ENCODE measurements around the gene GNAT3.

The GNAT3 gene

DNA sequence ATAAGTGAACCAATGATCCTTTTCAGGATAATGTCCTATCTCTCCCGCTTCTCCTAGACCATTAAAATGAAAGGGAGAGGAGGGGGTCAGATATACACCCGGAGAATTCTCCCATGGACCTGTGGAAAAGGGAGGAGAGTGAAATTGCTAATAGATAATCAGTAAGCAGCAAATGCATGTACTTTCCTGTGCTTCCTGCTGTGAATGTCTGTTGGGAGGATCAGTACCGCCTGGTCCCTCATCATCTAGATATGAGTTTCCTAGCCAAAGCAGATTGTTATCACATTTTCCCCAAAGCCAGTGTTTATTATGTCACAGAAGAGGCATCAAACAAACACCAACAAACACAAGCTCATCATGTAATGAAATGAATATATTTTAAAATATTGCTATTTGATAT lies 96.8 kb downstream of the GNAT3 start:
- no peak for DNase-seq

DNA sequence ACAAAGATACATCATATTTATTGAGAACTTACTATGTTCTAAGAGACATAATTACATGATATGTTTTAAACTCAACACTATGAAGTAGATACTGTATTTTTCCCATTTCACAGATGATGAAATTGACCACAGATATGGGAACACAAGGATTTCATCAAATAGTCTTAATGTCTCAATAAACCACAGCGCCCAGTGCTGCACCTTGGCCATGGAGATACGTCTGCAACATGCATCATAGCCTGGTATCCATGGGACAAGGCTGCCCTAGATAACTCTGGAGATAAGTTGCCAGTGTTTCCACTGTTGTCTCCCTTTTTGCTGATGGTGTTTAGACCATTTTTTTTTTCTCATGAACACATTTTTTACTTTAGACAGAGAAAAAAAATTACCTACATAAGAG lies 97.5 kb downstream of the GNAT3 start:
- no peak for DNase-seq

- no peak for DNase-seq
Observed at GRCh38 chr7:80413383-80413945, 98.4 kb downstream of the GNAT3 start.

DNA sequence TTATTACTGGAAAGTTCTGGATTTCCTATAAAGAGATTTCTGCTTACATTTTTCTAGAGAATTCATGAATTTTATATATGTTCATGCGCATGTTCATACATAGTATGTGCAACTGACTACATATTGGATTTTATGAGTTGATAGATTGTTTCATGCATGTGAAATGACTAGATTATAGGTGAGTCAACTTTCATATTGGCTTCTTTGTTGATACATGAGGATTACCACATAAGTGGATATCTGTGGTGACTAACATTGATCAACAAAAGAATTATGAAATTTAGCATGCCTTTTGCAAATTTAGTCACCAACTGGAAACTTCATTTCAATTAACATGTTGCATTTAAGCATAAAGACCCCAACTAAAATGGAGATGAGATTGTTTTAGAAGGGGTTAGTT lies 99.0 kb downstream of the GNAT3 start:
- no peak for DNase-seq

DNA sequence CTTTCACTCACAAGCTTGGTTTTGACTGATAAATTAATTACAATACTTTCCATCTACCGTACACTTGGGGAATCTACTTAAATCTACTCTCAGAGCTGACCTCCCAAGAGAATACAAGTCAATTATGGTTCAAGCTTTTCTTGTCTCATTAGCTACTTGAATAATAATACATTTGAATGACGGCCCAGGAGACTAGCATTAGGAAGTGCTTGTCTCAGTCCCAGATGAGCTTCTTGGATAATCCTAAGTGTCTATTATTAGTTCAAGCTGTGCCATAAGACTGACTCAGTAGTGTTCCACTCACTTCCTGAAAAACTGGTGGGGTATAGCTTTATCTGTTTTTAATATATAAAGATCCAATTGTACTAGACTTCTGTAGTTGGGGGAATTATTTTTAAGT lies 100.2 kb downstream of the GNAT3 start:
- DNase-seq, result no peak

GRCh38 chr7:80410081-80410480 lies 101.8 kb downstream of the GNAT3 start:
- DNase-seq, result no peak
